HK-2 (cell line): Measurements from ENCODE around the gene ZBTB46.
"Not testable (repeated sequence)": the region's sequence is repeated elsewhere in the genome, so short reads cannot be mapped to it uniquely, and the experiment has no call there.

Experiments used
- DNase-seq: peaks from one replicate; pipeline ENCODE4 v3.0.0-alpha.2; 2018; ENCODE audit not compliant: unreplicated experiment

ZBTB46 gene

GRCh38 chr20:63815615-63816253, 15.3 kb downstream of the ZBTB46 start:
- DNase-seq = no peak

DNA sequence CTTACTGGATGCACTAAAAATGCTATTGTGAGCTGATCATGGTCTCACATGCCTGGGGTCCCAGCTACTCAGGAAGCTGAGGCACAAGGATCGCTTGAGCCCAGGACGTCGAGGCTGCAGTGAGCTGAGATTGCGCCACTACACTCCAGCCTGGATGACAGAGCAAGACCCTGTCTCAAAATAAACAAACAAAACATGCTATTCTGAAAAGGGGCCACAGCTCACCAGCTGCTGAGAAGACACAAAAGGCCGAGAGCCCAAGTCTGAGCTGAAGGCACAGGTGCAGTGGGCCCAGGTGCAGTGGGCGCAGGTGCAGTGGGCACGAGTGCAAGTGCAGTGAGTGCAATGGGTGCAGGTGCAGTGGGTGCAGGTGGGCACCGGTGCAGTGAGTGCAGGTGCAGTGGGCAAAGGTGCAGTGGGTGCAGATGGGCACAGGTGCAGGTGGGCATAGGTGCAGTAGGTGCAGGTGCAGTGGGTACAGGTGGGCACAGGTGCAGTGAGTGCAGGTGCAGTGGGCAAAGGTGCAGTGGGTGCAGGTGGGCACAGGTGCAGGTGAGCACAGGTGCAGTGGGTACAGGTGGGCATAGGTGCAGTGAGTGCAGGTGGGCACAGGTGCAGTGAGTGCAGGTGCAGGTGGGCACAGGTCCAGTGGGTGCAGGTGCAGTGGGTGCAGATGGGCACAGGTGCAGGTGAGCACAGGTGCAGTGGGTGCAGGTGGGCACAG, 16.0 kb downstream of the ZBTB46 start:
- no peak for DNase-seq

DNA sequence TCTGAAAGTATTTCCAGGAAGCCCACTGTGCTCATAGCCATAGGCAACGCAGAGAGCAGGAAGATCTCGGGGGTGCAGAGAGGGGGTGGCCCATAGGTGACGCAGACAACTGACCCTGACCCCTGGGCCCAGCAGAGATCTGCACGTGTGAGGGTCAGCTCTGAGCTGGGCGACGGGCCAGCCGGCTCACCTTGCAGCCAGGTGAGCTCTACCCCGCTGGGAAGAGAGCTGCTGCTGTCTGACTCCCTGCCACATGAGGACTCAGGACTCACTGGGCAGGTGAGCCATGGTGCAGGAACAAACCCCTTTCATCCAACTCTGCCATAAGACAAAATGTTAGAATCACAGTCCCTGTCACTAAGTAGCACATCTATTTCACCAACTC, 19.6 kb downstream of the ZBTB46 start:
- no peak for DNase-seq

GRCh38 chr20:63810730-63811490, 20.2 kb downstream of the ZBTB46 start:
- DNase-seq = no peak

DNA sequence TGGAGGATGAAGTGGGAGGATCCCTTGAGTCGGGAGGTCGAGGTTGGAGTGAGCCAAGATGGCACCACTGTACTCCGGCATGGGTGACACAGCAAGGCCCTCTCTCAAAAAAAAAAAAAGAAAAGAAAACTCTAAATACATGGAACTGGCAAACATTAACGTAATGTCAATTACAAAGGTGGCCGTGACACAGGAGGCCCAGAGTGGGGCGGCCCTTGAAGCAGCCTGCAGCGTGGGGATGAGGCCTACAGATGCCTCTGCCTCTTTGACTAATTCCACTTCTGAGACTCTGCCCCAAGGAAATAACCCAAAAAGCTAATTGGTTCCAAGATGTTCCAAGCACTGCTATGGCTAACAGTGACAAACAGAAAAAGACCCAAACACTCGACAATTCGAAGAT, 21.2 kb downstream of the ZBTB46 start:
- DNase-seq = no peak

GRCh38 chr20:63808964-63809674, 21.9 kb downstream of the ZBTB46 start:
- DNase-seq = no peak

- DNase-seq = no peak
Measured at GRCh38 chr20:63808145-63808724, 22.8 kb downstream of the ZBTB46 start.

DNA sequence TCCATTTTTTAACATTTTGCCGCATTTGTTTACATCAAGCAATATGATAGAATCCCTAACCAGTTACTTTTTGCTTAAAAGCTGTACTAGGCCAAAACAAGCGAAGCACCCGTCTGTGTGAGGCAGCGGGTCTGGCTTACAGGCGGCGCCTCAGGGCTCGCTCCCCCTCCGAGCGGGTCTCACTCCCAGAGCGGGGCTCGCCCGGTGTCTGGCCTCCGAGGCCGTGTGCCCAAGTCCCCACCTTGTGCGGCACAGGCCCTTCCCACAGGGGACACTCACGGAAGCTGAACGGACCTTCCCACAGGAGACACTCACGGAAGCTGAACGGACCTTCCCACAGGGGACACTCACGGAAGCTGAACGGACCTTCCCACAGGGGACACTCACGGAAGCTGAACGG, 23.4 kb downstream of the ZBTB46 start:
- DNase-seq = no peak

DNA sequence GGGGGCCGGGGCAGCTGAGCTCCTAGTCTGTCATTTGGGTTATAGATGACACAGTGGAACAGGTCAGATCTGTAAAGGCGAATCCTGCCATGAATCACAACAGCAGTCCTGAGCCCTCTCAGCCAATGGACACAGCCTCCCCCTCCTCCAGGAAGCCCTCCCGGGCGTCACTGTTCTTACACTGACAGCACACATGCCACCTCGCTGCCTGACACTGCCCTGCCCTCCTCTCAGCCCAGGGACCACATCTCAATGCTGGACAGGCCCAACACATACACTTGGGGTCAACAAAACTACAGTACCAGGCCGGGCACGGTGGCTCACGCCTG, 26.8 kb downstream of the ZBTB46 start:
- DNase-seq = no peak

DNA sequence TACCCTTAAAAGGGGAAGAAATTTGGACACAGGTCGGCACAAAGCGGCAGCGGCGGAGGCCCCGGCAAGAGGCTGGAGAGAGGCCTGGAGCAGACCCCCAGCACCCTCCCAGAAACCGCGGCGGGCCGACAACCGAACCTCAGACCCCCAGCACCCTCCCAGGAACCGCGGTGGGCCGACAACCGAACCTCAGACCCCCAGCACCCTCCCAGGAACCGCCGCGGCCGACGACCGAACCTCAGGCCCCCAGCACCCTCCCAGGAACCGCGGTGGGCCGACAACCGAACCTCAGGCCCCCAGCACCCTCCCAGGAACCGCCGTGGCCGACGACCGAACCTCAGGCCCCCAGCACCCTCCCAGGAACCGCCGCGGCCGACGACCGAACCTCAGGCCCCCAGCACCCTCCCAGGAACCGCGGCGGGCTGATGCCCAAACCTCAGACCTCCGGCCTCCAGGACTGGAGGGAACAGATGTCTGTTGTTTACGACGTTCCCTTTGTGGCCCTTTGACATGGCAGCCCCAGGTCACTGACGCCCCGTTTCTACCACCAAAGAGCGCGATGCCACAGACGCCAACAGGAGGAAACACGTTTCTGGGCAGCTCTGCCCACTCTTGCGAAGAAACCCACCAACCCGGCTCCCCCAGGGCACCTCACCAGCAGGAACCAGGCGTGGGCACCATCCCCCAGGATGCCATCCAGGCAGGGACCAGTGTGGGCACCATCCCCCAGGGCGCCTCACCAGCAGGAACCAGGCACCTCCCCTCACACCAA, 28.4 kb downstream of the ZBTB46 start:
- no peak for DNase-seq

DNA sequence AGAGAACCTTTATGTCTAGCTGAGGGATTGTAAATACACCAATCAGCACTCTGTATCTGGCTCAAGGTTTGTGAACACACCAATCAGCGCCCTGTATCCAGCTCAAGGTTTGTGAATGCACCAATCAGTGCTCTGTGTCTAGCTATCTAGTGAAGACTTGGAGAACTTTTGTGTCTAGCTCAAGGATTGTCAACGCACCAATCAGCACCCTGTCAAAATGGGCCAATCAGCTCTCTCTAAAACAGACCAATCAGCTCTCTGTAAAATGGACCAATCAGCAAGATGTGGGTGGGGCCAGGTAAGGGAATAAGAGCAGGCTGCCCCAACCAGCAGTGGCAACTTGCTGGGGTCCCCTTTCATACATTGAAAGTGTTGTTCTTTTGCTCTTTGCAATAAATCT, 29.9 kb downstream of the ZBTB46 start:
- not testable (repeated sequence) for DNase-seq

- not testable (repeated sequence) for DNase-seq
Measured at GRCh38 chr20:63800411-63800810, 30.7 kb downstream of the ZBTB46 start.

DNA sequence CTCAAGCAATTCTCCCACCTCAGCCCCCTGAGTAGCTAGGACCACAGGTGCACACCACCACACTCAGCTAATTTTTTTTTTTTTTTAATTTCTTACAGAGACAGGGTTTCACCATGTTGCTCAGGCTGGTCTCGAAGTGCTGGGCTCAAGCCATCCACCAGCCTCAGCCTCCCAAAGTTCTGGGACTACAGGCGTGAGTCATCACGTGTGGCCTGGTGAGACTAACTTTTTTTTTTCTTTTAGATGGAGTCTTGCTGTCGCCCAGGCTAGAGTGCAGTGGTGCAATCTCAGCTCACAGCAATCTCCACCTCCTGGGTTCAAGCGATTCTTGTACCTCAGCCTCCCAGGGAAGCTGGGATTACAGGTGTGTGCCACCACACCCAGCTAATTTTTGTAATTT, 31.9 kb downstream of the ZBTB46 start:
- not testable (repeated sequence) for DNase-seq

GRCh38 chr20:63797175-63797574, 33.9 kb downstream of the ZBTB46 start:
- DNase-seq = not testable (repeated sequence)

- no peak for DNase-seq
Measured at GRCh38 chr20:63795178-63795830, 35.8 kb downstream of the ZBTB46 start.

- DNase-seq = no peak
Measured at GRCh38 chr20:63794614-63795013, 36.5 kb downstream of the ZBTB46 start.

DNA sequence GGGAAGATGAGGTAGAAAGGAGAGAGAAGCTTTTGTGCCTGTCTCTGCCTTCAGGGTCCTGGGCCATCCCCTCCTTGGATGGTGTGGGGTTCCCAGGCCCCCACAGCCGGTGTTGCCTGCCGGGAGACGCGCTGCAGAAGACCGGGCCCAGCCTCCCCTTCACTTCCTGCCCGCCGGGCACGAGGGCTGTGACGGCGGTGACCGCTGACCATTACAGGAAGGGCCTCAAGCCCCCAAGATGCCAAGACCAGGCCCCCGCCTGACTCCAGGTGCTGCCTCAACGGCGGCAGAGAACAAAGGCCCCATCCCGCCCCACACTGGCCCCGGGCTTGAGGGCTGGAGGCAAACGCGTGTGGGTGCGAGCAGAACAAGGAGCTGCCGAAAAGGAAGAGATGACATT, 38.2 kb downstream of the ZBTB46 start:
- no peak for DNase-seq

DNA sequence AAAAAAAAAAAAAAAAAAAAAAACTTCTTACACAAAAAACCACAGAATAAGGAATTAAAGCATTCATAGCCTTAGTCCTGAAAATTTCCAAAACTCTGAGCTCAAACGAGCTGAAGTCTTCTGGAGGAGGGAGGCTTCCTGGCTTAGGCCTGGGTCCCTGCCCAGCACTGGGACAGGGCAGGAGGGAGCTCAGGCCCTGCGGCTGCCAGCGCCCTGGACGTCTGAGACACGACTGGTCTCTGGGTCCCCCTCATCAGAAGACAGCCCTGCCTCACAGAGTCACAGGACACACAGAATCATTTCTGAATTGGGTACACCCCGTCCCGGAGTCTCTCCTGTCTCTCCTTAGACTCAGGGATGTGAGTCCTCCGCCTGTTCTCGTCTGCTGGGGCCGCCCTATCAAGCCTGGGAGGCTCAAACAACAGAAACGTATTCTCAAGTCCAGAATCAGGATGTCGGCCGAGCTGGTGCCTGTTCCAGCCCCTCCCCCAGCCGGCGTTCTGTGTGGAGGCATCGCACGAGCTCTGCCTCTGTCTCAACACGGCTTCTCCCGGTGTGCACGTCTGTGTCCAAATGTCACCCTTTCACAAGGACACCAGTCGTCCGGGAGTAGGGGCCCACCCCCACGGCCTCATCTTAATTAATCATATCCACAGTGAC, 39.4 kb downstream of the ZBTB46 start:
- DNase-seq = no peak

- no peak for DNase-seq
Measured at GRCh38 chr20:63790572-63791168, 40.4 kb downstream of the ZBTB46 start.
